Stimulated activated CD8-positive, alpha-beta memory T cell treated with anti-CD3 and anti-CD28 coated beads, Interleukin-12 subunit alpha, Interleukin-12 subunit beta, amount 100 ng/mL, for 4 hours (primary cell): ENCODE data around the gene YAE1.
"Not testable (repeated sequence)": the region's sequence is repeated elsewhere in the genome, so short reads cannot be mapped to it uniquely, and the experiment has no call there.

ENCODE experiments used
- DNase-seq: peaks from one replicate; pipeline ENCODE4 v3.0.0-alpha.2; 2020; ENCODE audit warnings: low read depth

YAE1 gene, protein sequence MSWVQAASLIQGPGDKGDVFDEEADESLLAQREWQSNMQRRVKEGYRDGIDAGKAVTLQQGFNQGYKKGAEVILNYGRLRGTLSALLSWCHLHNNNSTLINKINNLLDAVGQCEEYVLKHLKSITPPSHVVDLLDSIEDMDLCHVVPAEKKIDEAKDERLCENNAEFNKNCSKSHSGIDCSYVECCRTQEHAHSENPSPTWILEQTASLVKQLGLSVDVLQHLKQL

DNA sequence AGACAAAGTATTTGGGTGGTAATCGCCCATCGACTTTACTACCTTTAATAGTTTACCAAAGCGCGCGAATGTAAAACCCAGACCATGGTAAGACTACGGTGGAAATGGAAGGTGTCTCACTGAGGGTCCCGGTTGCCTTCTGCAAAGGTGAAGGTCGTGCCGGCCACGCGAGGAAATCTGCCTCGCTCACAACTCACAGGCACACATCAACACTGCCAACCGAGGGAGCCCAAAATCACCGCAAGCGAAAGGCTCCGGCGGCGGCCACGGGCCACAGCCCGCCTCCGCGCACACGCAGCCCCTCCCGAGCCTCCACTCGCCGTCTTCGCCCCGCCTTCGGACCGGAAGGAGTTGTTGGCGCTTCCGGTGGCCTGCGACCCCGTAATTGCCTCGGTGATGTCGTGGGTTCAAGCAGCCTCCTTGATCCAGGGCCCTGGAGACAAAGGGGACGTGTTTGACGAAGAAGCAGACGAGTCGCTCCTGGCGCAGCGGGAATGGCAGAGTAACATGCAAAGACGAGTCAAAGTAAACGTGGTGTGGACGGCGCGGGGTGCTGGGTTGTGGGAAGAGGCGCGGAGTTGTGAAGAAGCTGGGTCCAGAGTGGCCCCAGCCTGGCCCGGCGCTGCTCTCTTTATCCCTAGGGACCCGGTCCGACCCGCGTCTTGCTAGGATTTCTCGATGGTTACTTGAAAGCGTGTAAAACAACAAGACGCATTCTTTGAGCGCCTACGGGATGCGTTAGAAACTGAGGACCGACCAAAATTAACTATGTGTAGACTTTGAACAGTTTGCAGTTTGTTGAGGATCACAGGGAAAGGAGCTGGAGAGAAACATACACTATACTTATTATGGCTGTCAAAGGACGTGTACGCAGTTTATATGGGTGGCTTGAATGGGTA lies at the start of gene YAE1:
YAE1 (plus strand) TSS at position 382 of the 899 bp plus-strand sequence; CDS start at position 397, 15 bp downstream.
- peak; percentile 73 for DNase-seq

GRCh38 chr7:39516498-39516897 lies 49.7 kb upstream of the YAE1 start:
- DNase-seq: no peak

GRCh38 chr7:39517240-39517639 lies 49.0 kb upstream of the YAE1 start:
- DNase-seq: no peak

DNA sequence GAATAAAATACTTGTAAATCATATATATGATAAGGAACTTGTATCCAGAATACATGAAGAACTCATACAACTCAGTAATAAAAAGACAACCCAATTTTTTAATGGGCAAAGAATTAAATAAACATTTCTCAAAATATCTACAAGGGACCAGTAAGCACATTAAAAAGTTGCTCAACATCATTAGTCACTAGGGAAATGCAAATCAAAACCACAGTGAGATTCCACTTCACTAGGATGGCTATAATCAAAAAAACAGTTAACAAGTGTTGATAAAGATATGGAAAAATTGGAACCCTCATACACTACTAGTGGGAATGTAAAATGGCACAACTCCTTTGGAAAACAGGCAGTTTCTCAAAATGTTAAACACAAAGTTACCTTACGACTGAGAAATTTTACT lies 40.3 kb upstream of the YAE1 start:
- no peak for DNase-seq

DNA sequence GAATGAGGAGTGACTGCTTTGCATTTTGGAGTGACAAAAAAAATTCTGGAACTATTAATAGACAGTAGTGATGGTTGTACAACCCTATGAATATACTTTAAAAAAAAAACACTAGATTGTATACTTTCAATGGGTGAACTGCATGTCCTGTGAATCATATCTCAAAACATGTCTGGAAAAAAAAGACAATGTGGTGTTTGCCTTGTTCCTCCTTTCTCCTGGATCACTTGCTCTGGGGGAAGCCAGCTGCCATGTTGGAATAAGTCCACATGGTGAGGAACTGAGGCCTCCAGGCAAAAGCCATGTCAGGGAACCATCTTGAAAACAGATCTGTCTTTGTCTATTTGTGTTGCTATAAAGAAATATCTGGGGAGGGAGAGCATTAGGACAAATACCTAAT lies 39.5 kb upstream of the YAE1 start:
- no peak for DNase-seq

DNA sequence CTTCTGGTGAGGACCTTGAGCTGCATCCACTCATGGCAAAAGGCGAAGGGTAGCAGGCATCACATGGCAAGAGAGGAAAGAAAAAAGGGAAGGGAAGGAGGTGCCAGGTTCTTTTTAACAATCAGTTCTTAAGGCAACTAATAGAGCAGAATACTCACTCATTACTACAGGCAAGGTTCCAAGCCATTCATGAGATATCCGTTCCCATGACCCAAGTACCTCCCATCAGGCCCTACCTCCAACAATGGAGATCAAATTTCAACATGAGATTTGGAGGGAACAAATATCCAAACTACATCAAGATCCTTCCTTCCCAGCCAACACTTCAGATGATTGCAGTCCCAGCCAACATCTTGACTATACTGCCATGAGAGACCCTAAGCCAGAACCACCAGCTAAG lies 38.9 kb upstream of the YAE1 start:
- DNase-seq: no peak

DNA sequence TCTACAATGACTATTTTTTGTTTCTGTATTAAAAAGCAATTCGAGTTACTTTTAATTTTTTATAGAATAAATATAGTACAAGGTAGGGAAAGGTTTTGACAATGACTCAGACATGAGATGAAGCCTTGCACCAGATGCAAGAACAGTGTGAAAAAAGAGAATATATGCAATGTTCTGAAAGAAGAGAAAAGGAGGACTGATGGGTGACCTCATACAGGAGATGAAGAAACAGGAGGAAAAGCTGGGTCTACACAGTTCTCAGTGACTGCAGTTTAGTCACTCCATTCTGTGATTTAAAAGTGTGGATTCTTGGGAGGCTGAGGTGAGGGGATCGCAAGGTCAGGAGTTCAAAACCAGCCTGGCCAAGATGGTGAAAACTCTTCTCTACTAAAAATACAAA lies 38.3 kb upstream of the YAE1 start:
- no peak for DNase-seq

DNA sequence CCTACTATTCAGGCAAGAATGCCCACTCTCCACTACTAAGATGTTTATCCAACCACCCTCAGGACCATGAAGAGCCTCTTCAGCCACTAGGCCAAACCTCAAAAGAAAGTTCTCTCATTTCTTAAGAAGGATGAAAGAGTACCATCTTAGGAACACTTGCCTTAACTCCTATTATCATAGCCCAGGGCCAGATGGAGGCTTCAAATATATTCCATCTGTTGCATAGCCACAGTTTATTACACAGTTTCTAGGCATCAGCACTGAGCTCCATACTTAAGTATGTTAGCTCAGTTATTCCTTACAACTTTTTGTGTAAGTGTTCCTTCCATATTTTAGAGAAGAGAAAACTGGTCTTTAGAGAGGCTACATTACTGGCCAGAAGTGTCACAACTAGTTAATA lies 37.4 kb upstream of the YAE1 start:
- DNase-seq: no peak

GRCh38 chr7:39529582-39529981 lies 36.6 kb upstream of the YAE1 start:
- DNase-seq: no peak

DNA sequence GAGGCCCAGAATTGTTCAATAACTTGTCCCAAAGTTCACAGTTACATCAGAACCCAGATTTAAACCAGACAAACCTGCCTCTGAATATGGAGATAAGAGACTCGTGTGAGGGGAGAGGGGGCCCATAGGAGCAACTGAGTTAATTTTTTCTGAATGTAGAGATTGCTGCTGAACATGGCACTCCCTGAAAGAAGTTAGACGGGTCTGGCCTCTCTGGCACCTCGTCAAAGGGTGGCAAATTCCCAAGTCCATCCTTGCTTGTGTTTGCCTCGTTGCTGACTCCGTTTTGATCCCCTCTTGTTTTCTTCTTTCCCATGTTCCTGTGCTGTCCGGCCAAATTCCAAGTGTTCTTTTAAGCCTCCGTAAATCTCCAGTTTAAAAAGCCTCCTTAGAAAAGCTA lies 35.2 kb upstream of the YAE1 start:
- no peak for DNase-seq

GRCh38 chr7:39531818-39532217 lies 34.4 kb upstream of the YAE1 start:
- DNase-seq: no peak

- DNase-seq: no peak
These were observed 33.4 kb upstream of the YAE1 start for GRCh38 chr7:39532832-39533231.

- no peak for DNase-seq
These were observed 31.6 kb upstream of the YAE1 start for GRCh38 chr7:39534599-39534998.

DNA sequence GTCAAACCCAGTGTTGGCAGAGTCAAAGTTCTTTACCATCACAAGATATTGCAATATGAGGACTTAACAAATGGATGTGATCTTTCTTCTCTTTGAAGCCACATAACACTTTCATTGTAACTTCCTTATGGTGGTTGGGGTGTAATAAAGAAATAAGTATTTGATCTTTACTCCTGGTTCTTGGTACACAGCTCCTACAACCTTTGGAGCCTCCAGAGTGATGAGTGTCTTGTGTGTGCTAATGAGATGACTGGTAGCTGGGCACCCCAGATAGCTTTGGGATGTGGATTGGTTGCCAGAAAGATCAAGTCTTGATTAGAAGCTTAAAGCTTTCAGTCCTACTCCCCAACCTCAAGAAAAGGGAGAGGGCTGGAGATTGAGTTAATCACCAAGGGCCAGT lies 31.1 kb upstream of the YAE1 start:
- no peak for DNase-seq

DNA sequence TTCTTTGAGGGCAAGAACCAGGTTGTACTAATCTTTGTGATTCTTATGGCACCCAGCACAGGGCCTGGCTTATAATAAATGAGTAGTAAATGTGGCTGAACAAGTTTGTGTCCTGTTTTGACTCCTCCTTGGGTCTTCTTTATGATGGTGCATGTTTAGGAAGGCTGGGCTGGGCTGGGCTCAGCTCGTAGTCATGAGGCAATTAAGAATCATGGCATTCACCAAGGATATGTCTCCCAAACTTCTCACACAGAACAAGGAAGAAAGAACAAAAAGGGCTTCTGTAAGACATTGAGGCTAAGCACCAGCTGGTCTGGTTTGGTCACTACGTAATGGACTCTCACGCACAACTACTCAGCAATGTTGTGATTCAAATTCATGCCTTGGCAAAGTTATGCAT lies 30.5 kb upstream of the YAE1 start:
- no peak for DNase-seq

DNA sequence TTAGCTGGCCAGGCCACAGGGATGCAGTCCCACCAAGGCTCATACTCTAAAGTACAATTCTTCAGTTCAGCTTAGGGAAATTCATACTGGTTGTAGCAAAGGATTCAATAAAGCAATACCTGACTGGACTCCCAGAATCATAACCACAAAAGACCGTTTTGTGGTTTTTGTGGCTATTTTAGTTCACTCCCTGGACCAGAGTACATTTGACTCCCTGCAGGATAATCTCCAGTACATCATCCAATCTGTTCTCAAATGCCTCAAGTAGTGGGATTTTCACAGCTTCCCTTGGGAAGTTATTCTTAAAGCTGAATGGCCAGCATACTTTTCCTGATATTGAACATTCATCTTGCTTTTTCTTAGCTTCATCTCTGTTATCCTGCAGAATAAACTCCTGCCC lies 29.3 kb upstream of the YAE1 start:
- no peak for DNase-seq

DNA sequence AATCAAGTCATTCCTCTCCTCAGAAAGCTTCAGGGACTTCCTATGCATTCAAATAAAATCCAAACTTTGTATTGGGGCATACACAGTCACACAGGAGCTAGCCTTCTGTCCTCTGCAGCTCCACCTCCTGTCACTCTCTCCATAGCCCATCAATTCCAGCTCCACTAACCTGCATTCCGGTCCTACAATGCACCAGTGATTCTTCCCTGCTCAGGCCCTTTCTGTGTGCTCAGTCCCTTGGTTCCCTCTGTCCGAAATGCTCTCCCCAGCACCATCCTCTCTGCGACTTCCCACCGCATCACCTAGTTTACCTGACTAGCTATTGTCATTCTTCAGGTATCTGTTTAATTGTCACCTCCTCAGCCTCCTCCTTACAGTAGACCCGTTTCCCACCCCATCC lies 26.4 kb upstream of the YAE1 start:
- no peak for DNase-seq

- no peak for DNase-seq
These were observed 25.9 kb upstream of the YAE1 start for GRCh38 chr7:39540320-39540719.

- DNase-seq: no peak
These were observed 24.7 kb upstream of the YAE1 start for GRCh38 chr7:39541511-39541910.

- not testable (repeated sequence) for DNase-seq
These were observed 21.4 kb upstream of the YAE1 start for GRCh38 chr7:39544774-39545173.

GRCh38 chr7:39547336-39547735 lies 18.9 kb upstream of the YAE1 start:
- DNase-seq: no peak

- DNase-seq: no peak
These were observed 15.8 kb upstream of the YAE1 start for GRCh38 chr7:39550411-39550810.

DNA sequence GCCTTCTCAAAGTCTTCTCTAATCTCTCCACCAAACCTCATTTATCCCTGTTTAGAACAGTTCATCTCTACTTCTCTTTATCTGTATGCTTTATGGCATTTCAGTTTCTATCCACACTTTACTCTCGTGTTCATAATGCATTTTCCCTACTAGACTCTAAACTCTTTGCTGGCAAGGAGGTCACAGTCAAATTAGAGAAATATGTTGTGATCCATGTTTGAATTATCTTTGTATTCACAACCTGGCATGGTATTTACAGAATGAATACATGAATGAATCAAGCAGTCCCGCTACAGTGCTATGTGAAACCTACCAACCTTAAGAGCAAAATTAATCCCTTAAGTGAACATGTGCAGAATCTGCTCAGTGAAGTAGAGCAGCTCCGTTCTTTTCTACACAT lies 12.8 kb upstream of the YAE1 start:
- no peak for DNase-seq
